GM21723 (cell line): Measurements from ENCODE around the gene COL4A1.

Experiments used
- ATAC-seq: cut with Tn5 transposase; IDR thresholded peaks from one replicate; pipeline ENCODE4 v1.9.1; 2021; ENCODE audit warnings: mild to moderate bottlenecking, moderate library complexity; ENCODE audit not compliant: unreplicated experiment

The COL4A1 gene

GRCh38 chr13:110107568-110108347, 199.2 kb downstream of the COL4A1 start:
- no peak for ATAC-seq

- no peak for ATAC-seq
Observed at GRCh38 chr13:110106726-110107125, 200.2 kb downstream of the COL4A1 start.

GRCh38 chr13:110105136-110105535, 201.8 kb downstream of the COL4A1 start:
- ATAC-seq = no peak

GRCh38 chr13:110103534-110103933, 203.4 kb downstream of the COL4A1 start:
- ATAC-seq = no peak

GRCh38 chr13:110103026-110103425, 203.9 kb downstream of the COL4A1 start:
- no peak for ATAC-seq

- ATAC-seq = no peak
Observed at GRCh38 chr13:110102053-110102452, 204.9 kb downstream of the COL4A1 start.

- no peak for ATAC-seq
Observed at GRCh38 chr13:110099922-110100321, 207.0 kb downstream of the COL4A1 start.
